T-helper 1 cell treated with Interleukin-12 subunit alpha and Interleukin-12 subunit beta and Interleukin-4 antibody, amounts not matched to agents 30 ng/mL and 1 ng/mL, for 36 hours (primary cell): Measurements from ENCODE around the gene FBLN7. TPM values are rescaled to one million over a fixed set of nuclear protein-coding genes. Genes with fewer than 3 reads are reported as not detected.
"Not testable (repeated sequence)": the region's sequence is repeated elsewhere in the genome, so short reads cannot be mapped to it uniquely, and the experiment has no call there.

Experiments
- intact Hi-C: fragments of 100-400 bp; cut with micrococcal nuclease; formaldehyde crosslinking; loops from one replicate; pipeline ENCODE4 v1.15.1; 2024
- total RNA-seq: library from RNA; stranded (reverse); gene quantifications from 2 replicates; pipeline ENCODE4 v1.2.3, GENCODE V29; 2022

Gene FBLN7
- total RNA-seq: 14.3 and 14.7 TPM in 2 replicates

GRCh38 chr2:112138159-112139032 is at the start of gene FBLN7:
FBLN7 (plus strand) TSS chr2:112138385; CDS start chr2:112138656, 271 bp downstream.
- intact Hi-C loops: no loop called here

- intact Hi-C loops: no loop called here
Measured at GRCh38 chr2:112089375-112089774, 48.8 kb upstream of the FBLN7 start.

- intact Hi-C loops: no loop called here
Measured at GRCh38 chr2:112092286-112093041, 45.7 kb upstream of the FBLN7 start.

- intact Hi-C loops: no loop called here
Measured at GRCh38 chr2:112093216-112093615, 45.0 kb upstream of the FBLN7 start.

- intact Hi-C loops: loop anchor here (5.0 kb wide), 1 partner anchor 38 kb away; the partner anchor contains the start of gene TMEM87B
Measured at GRCh38 chr2:112095681-112096080, 42.5 kb upstream of the FBLN7 start.

- intact Hi-C loops: loop anchor here (5.0 kb wide), 1 partner anchor 39 kb away; the partner anchor contains the start of gene TMEM87B
Measured at GRCh38 chr2:112096098-112096497, 42.1 kb upstream of the FBLN7 start.

- intact Hi-C loops: no loop called here
Measured at GRCh38 chr2:112108178-112108832, 29.9 kb upstream of the FBLN7 start.

GRCh38 chr2:112109278-112109677 is 28.9 kb upstream of the FBLN7 start:
- intact Hi-C loops: no loop called here

GRCh38 chr2:112110966-112111365 is 27.2 kb upstream of the FBLN7 start:
- intact Hi-C loops: no loop called here

- intact Hi-C loops: not testable (repeated sequence)
Measured at GRCh38 chr2:112113354-112113753, 24.8 kb upstream of the FBLN7 start.

- intact Hi-C loops: no loop called here
Measured at GRCh38 chr2:112118148-112118547, 20.0 kb upstream of the FBLN7 start.

GRCh38 chr2:112121682-112122254 is 16.4 kb upstream of the FBLN7 start:
- intact Hi-C loops: loop anchor here (1.0 to 5.0 kb wide), 11 partner anchors 66 to 461 kb away; partner anchors contain the start of genes RGPD8, TTL and ZC3H6

- intact Hi-C loops: loop anchor here (5.0 kb wide), 1 partner anchor 43 kb away; no protein-coding TSS in a partner anchor
Measured at GRCh38 chr2:112129060-112129459, 9.1 kb upstream of the FBLN7 start.

GRCh38 chr2:112133344-112133743 is 4.8 kb upstream of the FBLN7 start:
- intact Hi-C loops: no loop called here

GRCh38 chr2:112134120-112134519 is 4.1 kb upstream of the FBLN7 start:
- intact Hi-C loops: no loop called here

- intact Hi-C loops: no loop called here
Measured at GRCh38 chr2:112136096-112136495, 2.1 kb upstream of the FBLN7 start.

GRCh38 chr2:112137516-112138158 is 548 bp upstream of the FBLN7 start:
- intact Hi-C loops: no loop called here

- intact Hi-C loops: not testable (repeated sequence)
Measured at GRCh38 chr2:112139033-112139614, 939 bp downstream of the FBLN7 start.

- intact Hi-C loops: not testable (repeated sequence)
Measured at GRCh38 chr2:112139661-112140204, 1.5 kb downstream of the FBLN7 start.
